ENCODE results near the gene ZFP36L2.

The ZFP36L2 gene

DNA sequence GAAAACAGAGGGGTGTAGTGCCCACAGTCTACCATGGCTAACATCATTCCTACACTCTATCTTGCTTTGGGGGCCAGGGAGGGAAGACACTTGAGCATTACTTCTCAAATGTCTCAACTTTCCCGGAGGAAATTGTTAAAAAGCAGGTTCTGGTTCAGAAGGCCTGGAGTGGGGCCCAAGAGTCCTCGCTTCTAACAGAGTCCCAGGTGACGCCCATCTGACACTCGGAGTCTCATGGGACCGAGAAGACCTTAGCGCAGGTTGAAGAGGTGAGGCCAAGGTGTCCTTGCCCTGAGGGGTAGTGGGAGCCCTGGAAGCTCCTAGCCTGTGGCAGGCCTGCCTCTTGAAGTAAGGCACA is 40.1 kb downstream of the ZFP36L2 start:
- TF ChIP-seq ZNF70 (CRISPR knock-in tag; IDR thresholded peaks at IDR 0.05) (no peak), CSDC2 (CRISPR knock-in tag; IDR thresholded peaks at IDR 0.05) (no peak), ISL1 (CRISPR knock-in tag; IDR thresholded peaks at IDR 0.05) (no peak), ZNF565 (CRISPR knock-in tag; conservative IDR thresholded peaks at IDR 0.05; ENCODE audit: low read depth) (no peak), SNAI2 (CRISPR knock-in tag; IDR thresholded peaks at IDR 0.05) (no peak), BACH2 (CRISPR knock-in tag; IDR thresholded peaks at IDR 0.05; ENCODE audit: borderline replicate concordance) (no peak), OSR1 (CRISPR knock-in tag; IDR thresholded peaks at IDR 0.05) (no peak)
- TF ChIP-seq, protein P1, sequence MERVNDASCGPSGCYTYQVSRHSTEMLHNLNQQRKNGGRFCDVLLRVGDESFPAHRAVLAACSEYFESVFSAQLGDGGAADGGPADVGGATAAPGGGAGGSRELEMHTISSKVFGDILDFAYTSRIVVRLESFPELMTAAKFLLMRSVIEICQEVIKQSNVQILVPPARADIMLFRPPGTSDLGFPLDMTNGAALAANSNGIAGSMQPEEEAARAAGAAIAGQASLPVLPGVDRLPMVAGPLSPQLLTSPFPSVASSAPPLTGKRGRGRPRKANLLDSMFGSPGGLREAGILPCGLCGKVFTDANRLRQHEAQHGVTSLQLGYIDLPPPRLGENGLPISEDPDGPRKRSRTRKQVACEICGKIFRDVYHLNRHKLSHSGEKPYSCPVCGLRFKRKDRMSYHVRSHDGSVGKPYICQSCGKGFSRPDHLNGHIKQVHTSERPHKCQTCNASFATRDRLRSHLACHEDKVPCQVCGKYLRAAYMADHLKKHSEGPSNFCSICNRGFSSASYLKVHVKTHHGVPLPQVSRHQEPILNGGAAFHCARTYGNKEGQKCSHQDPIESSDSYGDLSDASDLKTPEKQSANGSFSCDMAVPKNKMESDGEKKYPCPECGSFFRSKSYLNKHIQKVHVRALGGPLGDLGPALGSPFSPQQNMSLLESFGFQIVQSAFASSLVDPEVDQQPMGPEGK (CRISPR knock-in tag; IDR thresholded peaks at IDR 0.05; ENCODE audit: borderline replicate concordance) = no peak
- TF ChIP-seq, protein P2, sequence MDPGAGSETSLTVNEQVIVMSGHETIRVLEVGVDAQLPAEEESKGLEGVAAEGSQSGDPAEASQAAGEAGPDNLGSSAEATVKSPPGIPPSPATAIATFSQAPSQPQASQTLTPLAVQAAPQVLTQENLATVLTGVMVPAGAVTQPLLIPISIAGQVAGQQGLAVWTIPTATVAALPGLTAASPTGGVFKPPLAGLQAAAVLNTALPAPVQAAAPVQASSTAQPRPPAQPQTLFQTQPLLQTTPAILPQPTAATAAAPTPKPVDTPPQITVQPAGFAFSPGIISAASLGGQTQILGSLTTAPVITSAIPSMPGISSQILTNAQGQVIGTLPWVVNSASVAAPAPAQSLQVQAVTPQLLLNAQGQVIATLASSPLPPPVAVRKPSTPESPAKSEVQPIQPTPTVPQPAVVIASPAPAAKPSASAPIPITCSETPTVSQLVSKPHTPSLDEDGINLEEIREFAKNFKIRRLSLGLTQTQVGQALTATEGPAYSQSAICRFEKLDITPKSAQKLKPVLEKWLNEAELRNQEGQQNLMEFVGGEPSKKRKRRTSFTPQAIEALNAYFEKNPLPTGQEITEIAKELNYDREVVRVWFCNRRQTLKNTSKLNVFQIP (CRISPR knock-in tag; IDR thresholded peaks at IDR 0.05; ENCODE audit: borderline replicate concordance, low read depth) = no peak
- ATAC-seq = no peak

DNA sequence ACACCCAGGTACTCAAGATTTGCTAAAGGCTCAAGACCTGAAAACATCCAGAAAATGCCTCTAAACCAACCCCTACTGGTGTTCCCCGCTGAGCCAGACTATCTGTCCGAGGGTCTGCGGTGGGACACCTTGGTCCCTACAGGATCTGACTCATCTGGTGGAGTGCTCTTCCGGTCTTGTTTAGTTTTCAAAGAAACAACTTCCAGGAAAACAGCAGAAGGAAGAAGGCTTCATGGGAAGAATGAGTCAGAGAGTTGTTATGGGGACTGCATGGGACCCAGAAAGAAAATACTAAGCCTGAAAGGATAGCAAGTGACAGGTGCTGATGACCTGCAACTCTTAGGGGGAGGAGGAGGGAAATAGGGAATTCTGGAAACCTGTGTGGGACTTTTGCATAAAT is 41.3 kb downstream of the ZFP36L2 start:
- TF ChIP-seq, protein P3, sequence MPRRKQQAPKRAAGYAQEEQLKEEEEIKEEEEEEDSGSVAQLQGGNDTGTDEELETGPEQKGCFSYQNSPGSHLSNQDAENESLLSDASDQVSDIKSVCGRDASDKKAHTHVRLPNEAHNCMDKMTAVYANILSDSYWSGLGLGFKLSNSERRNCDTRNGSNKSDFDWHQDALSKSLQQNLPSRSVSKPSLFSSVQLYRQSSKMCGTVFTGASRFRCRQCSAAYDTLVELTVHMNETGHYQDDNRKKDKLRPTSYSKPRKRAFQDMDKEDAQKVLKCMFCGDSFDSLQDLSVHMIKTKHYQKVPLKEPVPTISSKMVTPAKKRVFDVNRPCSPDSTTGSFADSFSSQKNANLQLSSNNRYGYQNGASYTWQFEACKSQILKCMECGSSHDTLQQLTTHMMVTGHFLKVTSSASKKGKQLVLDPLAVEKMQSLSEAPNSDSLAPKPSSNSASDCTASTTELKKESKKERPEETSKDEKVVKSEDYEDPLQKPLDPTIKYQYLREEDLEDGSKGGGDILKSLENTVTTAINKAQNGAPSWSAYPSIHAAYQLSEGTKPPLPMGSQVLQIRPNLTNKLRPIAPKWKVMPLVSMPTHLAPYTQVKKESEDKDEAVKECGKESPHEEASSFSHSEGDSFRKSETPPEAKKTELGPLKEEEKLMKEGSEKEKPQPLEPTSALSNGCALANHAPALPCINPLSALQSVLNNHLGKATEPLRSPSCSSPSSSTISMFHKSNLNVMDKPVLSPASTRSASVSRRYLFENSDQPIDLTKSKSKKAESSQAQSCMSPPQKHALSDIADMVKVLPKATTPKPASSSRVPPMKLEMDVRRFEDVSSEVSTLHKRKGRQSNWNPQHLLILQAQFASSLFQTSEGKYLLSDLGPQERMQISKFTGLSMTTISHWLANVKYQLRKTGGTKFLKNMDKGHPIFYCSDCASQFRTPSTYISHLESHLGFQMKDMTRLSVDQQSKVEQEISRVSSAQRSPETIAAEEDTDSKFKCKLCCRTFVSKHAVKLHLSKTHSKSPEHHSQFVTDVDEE (CRISPR knock-in tag; IDR thresholded peaks at IDR 0.05) = no peak
- TF ChIP-seq ZNF8 (CRISPR knock-in tag; IDR thresholded peaks at IDR 0.05) (no peak), TCF4 (CRISPR knock-in tag; IDR thresholded peaks at IDR 0.05; ENCODE audit: borderline replicate concordance) (no peak), ESRRG (CRISPR knock-in tag; IDR thresholded peaks at IDR 0.05) (no peak), CSDC2 (CRISPR knock-in tag; IDR thresholded peaks at IDR 0.05) (no peak), GLIS3 (CRISPR knock-in tag; IDR thresholded peaks at IDR 0.05) (no peak), RARB (CRISPR knock-in tag; IDR thresholded peaks at IDR 0.05) (no peak), SNAI2 (CRISPR knock-in tag; IDR thresholded peaks at IDR 0.05) (no peak), BACH2 (CRISPR knock-in tag; IDR thresholded peaks at IDR 0.05; ENCODE audit: borderline replicate concordance) (no peak), ZC3H10 (CRISPR knock-in tag; IDR thresholded peaks at IDR 0.05) (no peak)
- TF ChIP-seq, protein P4, sequence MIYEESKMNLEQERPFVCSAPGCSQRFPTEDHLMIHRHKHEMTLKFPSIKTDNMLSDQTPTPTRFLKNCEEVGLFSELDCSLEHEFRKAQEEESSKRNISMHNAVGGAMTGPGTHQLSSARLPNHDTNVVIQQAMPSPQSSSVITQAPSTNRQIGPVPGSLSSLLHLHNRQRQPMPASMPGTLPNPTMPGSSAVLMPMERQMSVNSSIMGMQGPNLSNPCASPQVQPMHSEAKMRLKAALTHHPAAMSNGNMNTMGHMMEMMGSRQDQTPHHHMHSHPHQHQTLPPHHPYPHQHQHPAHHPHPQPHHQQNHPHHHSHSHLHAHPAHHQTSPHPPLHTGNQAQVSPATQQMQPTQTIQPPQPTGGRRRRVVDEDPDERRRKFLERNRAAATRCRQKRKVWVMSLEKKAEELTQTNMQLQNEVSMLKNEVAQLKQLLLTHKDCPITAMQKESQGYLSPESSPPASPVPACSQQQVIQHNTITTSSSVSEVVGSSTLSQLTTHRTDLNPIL (CRISPR knock-in tag; IDR thresholded peaks at IDR 0.05; ENCODE audit: low read depth) = no peak
- TF ChIP-seq, protein P5, sequence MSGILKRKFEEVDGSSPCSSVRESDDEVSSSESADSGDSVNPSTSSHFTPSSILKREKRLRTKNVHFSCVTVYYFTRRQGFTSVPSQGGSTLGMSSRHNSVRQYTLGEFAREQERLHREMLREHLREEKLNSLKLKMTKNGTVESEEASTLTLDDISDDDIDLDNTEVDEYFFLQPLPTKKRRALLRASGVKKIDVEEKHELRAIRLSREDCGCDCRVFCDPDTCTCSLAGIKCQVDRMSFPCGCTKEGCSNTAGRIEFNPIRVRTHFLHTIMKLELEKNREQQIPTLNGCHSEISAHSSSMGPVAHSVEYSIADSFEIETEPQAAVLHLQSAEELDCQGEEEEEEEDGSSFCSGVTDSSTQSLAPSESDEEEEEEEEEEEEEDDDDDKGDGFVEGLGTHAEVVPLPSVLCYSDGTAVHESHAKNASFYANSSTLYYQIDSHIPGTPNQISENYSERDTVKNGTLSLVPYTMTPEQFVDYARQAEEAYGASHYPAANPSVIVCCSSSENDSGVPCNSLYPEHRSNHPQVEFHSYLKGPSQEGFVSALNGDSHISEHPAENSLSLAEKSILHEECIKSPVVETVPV (CRISPR knock-in tag; IDR thresholded peaks at IDR 0.05) = no peak
- no peak for ATAC-seq

DNA sequence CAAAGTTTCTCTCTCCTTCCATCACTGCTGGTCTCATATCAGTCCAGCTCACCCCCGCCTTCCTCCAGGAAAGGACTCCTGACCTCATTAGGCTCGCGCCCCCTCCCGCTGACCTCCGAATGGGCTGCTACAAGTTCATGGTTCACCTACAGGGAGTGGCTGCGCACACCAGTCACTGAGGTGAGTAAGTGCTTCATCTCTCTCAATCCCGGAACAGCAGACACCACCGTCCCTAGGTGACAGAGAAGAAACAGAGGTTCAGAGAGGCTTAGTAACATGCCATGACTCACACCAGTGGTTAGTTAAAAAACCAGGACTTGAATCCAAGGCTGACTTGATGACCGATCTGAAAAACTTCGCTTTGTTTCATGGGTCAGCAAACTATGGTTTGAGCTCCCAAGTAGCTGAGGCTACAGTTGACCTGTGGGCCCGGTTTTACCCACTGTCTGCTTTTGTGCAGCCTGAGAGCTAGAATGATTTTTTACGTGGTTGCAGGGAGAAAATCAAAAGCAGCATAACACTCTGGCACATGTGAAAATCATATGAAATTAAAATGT is 42.0 kb downstream of the ZFP36L2 start:
- ATAC-seq = peak; percentile 57
- TF ChIP-seq PPARA (CRISPR knock-in tag; IDR thresholded peaks at IDR 0.05; ENCODE audit: borderline replicate concordance) (no peak), OSR1 (CRISPR knock-in tag; IDR thresholded peaks at IDR 0.05) (no peak), ZNF70 (CRISPR knock-in tag; IDR thresholded peaks at IDR 0.05) (no peak), GLIS3 (CRISPR knock-in tag; IDR thresholded peaks at IDR 0.05) (no peak), SNAI2 (CRISPR knock-in tag; IDR thresholded peaks at IDR 0.05) (no peak), ZNF565 (CRISPR knock-in tag; conservative IDR thresholded peaks at IDR 0.05; ENCODE audit: low read depth) (no peak), ZNF8 (CRISPR knock-in tag; IDR thresholded peaks at IDR 0.05) (no peak)
- TF ChIP-seq, protein P4 (CRISPR knock-in tag; IDR thresholded peaks at IDR 0.05; ENCODE audit: low read depth) = no peak
- TF ChIP-seq, protein P5 (CRISPR knock-in tag; IDR thresholded peaks at IDR 0.05) = no peak
- TF ChIP-seq, protein P3 (CRISPR knock-in tag; IDR thresholded peaks at IDR 0.05) = no peak
- TF ChIP-seq, protein P1 (CRISPR knock-in tag; IDR thresholded peaks at IDR 0.05; ENCODE audit: borderline replicate concordance) = no peak

Data from SK-N-SH treated with all-trans-retinoic acid at 6 μM for 48 hours (cell line).